ENCODE data around the gene FAM171A1.

DNA sequence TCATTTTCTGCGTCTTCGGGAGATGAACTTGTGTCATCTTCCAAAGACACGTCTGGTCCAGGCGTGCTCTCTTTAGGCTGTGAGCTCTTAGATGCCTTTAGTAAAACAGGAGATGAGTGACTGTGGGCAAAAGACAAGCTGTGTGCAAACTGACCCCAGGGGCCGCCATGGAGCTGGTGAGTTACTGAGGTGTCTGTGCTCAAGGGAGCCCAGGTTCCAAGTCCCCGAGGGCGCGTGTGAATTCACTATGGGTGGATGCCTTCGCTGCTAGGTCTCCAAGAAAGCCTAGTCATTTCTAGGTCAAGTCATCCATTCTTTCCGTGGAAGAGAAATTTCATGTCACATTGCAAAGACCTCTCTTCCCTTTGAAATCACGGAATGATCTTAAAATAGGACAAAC lies 118.7 kb downstream of the FAM171A1 start:
- no peak for TF ChIP-seq POLR2AphosphoS5 (IDR thresholded peaks at IDR 0.05; ENCODE audit: low read depth, low read length)
- no peak for TF ChIP-seq POLR2A (IDR thresholded peaks at IDR 0.05; ENCODE audit: low read depth, low read length)
- TF ChIP-seq TAF1 (IDR thresholded peaks at IDR 0.05; ENCODE audit: low read depth, low read length) = no peak
- TF ChIP-seq POU2F2 (IDR thresholded peaks at IDR 0.05; ENCODE audit: low read depth, low read length) = no peak
- TF ChIP-seq SPI1 (IDR thresholded peaks at IDR 0.05; ENCODE audit: low read depth, low read length) = no peak
- TF ChIP-seq PAX5 (IDR thresholded peaks at IDR 0.05; ENCODE audit: insufficient read depth, low read length, severe bottlenecking) = no peak

Measured in GM12891 (cell line).